GM19239 (cell line): ENCODE measurements around the gene KL.

Experiments used
- DNase-seq: peaks from one replicate; pipeline ENCODE4 v3.0.0; 2011; ENCODE audit warnings: low spot score; ENCODE audit not compliant: insufficient read length
- FAIRE-seq: peaks from 2 replicates; lab custom pipeline; 2011; peaks lifted over from hg19 to GRCh38; lab: Jason Lieb, UNC

KL gene

DNA sequence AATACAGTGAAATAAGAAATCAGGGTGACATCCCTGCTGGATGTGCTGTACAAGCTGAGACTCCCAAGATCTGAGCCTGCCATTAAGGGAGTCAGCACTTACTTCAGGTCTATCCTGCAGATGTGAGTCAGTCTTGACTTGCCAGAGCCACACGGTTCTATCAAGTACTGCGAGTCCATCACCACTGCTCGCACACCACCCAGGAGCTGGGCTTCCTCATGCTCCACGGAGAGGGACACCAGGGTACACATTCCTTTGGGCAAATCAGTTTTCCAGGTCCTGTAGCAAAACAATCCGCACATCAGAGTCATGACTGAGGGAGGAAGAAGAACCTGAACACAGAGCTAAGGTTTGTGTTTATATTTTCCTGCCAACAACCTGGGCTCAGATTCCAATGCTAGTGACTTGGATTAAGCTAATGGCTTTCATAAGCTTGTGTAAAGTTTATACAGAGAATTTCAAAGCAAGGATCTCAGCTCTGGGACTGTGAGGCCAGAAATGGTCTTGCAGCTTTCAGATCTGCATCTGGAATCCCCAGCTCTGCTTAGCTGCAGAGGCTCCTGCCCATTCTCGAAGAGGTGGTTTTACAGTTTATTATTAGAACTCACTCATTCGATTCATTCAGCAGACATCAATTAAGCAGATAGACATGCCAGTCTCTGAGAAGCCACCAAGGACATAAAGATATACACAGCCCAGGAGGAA, 90.6 kb downstream of the KL start:
- no peak for DNase-seq
- no peak for FAIRE-seq

DNA sequence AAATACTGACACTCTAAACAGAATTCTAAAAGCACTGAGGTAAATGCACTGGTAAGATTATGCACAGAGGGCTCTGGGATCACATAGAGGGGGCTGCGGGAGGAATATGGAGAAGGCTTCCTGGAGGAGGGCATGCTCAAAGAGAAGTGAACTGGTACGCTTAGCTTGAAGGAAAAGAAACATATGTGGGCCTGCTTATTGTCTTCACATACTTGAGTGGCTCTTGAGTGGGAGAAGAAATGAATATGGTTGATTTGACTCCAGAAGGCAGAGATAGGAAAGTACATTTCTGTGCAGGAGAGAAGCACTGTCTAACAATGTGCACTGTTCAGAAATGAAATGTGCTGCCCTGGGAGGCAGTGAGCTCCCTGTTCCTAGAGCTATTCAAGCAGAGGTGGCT, 91.1 kb downstream of the KL start:
- no peak for DNase-seq
- FAIRE-seq: no peak

DNA sequence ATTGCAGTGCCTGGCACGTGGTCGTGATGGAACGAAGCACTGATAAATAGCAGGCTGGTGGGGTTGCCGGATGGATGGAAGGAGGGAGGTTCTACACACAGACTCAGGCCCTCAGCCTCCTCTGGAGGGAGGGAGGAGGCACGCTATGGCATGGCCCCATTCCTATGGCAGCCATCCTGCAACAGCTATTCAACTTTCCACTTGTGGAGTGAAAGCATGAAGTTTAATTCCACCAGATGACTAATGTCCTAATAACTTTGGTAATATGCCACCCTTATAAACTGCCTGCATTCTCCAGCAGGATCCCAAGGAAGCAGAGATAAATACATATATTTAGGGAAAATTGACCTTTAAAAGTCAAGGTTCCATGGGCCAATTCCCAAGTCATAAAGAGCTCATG, 92.4 kb downstream of the KL start:
- FAIRE-seq (no peak), DNase-seq (no peak)

DNA sequence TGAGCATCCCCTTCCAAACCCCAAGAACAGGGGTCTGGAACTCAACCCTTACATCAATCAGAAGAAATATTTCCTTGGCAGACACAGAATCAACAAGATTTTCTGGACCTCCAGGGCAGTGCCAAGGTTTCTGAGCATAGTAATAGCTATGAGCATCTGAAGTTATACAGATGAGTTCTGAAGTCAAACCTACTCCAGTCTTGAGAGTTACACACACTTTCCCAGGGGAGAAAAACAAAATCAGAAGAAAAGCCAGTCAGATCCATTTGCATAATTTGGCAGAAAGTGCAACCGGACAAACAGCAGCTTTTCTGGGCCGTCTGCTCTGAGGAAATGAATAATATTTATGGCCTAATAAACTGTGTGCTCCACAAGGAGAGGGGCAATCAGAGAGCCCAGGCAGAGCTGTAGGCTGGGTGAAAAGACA, 93.1 kb downstream of the KL start:
- FAIRE-seq: peak; percentile 95
- DNase-seq: no peak

DNA sequence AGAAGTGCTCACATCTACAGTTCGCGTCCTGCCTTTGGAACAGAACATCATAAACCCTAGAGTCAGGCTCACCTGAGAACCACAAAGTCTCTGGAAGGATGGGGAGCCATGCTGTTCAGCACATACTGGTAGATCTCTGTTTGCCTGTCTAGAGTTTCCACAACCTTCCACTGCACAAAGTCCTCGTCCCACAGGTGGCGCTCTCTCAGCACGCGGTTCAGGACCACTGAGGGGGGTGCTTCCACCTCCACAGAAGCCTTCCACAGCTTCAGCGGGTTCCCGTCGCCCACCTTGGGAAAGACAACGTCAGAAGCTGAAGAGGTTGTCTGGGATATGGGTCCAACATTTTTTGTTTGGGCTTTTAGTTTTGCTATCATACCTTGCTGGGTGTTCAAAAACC, 93.6 kb downstream of the KL start:
- no peak for DNase-seq

DNA sequence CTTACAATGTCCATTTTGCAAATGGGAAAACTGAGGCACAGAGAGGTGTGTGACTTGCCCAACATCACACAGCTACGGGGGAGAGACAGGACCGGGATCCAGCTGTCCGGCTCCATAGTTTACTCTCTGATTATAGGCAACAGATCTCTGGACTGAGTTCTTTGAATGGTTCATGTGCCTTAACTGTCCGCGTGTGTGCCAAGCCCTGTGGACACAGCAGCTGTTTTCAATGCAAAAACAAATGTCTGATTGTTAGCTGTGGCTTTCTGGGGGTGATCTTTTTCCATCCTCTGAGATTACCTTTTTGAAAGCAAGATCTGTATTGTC, 94.1 kb downstream of the KL start:
- no peak for FAIRE-seq
- no peak for DNase-seq

More for the DNA sequence above, 93.6 kb downstream of the KL start:
- FAIRE-seq: no peak

DNA sequence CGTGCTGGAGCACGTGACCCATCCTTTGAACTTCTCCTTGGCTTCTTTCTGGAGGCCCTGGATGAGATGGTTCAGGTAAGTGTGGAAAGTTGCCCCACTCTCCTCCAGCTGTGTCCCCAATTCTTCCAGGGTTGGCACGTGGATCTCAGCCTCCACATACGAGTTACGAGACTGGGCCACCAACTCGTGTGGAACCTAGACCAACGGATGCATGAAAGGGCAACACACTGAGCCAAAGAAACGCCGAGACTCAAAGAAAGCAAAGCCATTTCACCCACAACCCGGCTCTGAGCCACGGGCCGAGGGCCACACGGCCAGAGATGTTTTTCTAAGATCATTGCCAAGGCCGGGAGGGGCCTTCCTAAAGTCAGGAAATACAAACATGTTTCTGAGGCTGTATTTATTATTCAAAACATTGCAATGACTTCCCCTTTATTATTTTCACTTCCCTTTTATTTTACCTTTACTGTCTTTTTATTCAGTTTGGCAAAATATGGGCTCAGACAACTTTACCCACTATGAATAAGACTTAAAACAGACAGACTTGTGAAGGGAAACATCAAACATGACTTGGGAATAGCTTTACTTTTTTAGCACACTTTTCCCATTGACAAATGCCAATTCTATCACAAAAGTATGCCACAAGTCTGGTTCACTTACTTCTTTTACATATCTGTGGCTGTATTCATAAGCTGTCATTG, 94.6 kb downstream of the KL start:
- peak; percentile 96 for FAIRE-seq
- no peak for DNase-seq

DNA sequence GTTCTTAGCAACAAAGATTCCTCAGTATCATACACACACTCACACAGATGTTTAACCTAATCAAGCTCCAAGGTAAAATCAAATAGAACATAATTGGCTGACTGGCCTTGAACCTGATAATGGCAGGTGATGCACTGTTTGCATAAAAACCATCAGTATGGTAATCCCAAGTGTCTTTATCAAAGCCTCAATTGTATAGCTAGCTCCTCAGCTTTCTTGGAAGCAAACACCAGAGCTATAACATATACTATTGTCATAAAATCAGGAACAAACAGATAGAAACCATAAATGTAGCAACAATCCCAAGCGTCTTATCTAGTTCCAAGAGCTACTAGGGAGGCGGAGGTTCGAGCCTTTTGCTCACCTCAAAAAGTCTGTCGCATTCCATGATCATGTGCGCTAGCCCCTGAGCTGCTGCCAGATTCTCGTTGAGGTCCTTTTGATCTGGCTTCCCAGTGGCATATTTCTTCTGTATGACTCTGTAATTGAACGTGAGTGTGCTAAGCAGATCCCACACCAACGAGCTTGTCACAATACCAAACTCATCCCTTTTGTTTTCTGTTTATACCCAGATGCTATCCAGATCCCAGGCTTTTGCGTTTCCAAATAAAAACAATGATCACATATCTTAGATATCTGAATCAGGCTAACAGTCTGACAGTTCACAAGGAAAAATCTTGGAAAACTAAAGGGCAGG, 95.3 kb downstream of the KL start:
- DNase-seq (no peak), FAIRE-seq (no peak)

DNA sequence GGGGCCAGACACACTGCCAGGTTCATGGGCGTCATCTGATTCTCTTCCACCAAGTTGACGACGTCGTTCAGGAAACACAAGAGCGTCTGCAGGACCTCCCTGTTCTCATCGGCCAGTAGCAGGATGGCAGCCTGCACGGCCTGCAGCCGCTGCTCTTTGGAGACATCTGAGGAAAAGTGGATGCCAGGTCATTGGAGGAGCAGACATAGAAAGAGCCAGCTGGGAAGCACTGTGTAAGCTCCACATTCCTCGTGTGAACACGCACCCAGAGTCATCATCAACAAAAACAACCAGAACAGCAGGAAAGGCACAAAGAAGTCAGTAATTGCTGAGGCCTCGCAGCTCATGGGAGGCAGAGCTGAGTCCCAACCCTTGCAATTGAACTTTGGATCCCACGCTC, 96.5 kb downstream of the KL start:
- FAIRE-seq: no peak

DNA sequence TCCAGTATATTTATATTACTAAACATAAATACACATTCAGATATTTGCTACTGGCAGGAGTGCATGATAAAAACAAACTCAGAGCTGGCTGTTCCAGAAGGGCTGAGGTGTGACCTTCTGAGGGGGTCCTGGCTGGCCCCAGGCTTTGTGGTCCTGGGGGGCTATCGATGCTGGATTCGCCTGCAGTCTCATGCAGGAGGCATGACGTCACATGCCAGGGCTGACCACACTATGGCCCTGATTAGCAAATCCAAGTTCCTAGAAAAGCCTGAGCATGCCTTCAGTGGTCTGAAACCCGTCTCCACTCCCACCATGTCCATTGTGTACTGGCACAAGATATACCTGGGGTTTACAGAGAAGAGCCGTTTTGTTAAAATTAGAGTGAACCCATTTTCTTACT, 97.9 kb downstream of the KL start:
- no peak for FAIRE-seq
- DNase-seq: no peak

More for the DNA sequence above, 96.5 kb downstream of the KL start:
- DNase-seq: no peak

DNA sequence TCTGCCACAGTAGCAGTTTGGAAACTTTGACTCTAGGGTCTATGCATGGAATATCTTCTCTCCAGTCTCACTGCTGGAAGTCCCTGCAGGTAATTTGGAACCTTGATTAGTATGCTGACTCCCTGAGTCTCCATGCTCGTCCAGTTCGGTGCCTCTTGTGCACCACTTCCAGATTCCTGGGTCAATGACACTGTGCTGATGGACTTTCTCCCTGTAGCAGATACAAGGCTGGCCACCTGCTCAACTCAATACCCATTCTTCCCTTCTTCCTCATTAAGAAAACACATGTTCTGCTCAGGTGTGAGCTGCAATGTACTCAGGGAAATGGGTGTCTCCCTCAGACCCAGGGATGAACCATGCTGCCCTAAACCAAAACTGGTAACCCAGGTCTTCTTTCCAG, 99.1 kb downstream of the KL start:
- DNase-seq: no peak
- no peak for FAIRE-seq
